ENCODE measurements around the gene PDCD2L. TPM values are rescaled to one million over a fixed set of nuclear protein-coding genes. Genes with fewer than 3 reads are reported as not detected.
"Not testable (repeated sequence)": the region's sequence is repeated elsewhere in the genome, so short reads cannot be mapped to it uniquely, and the experiment has no call there.

The PDCD2L gene
- total RNA-seq, 1 experiment from 2014 or later: 31.5 TPM

- CTCF ChIA-PET: no interaction called here
- H3K4me2 ChIP-seq (ENCODE audit: low read length): no peak overlapping the region
- BruUV-seq (replicated peaks): no TSS peak
- no peak for TF ChIP-seq CTCF (conservative IDR thresholded peaks at IDR 0.05; ENCODE audit: low read depth, low read length)
- TF ChIP-seq EZH2phosphoT487 (IDR thresholded peaks at IDR 0.05; ENCODE audit: borderline replicate concordance, low read length): no peak
- TF ChIP-seq EZH2 (IDR thresholded peaks at IDR 0.05; ENCODE audit: low read length, unreplicated experiment): no peak
- peaks cover 73% of the 10 kb centered on the region for H3K36me3 ChIP-seq (ENCODE audit: low read depth, low read length)
- POLR2A ChIA-PET (ENCODE audit: unreplicated experiment): no interaction called here
- DNase-seq: no peak
- H3K4me3 ChIP-seq (ENCODE audit: low read length): no peak overlapping the region
- no peaks in the 10 kb centered on the region for H3K27me3 ChIP-seq (ENCODE audit: low read length)
- no peaks in the 10 kb centered on the region for H3K4me1 ChIP-seq (ENCODE audit: insufficient read depth, low read length)
- no peak overlapping the region for H3K27ac ChIP-seq (ENCODE audit: low read length)
- H3K79me2 ChIP-seq (ENCODE audit: low read length): 0 out of 2 replicates have a peak, but pooled peaks cover 3% of the 10 kb centered on the region
- no peak overlapping the region for H3K9ac ChIP-seq (ENCODE audit: low read length)
- intact Hi-C loops (cut with micrococcal nuclease): no loop called here
- H4K20me1 ChIP-seq (ENCODE audit: low read length): no peaks in the 10 kb centered on the region
- no peak for ATAC-seq
- H3K9me3 ChIP-seq (ENCODE audit: low read length): no peaks in the 10 kb centered on the region
- H3K9me2 ChIP-seq (replicated peaks; ENCODE audit: low read length): no peaks in the 10 kb centered on the region
- H3F3A ChIP-seq (ENCODE audit: low read length, unreplicated experiment): no peaks in the 10 kb centered on the region
- no peak overlapping the region for H2AFZ ChIP-seq (ENCODE audit: low read length)
Observed at GRCh38 chr19:34387446-34387810, 16.8 kb upstream of the PDCD2L start.

DNA sequence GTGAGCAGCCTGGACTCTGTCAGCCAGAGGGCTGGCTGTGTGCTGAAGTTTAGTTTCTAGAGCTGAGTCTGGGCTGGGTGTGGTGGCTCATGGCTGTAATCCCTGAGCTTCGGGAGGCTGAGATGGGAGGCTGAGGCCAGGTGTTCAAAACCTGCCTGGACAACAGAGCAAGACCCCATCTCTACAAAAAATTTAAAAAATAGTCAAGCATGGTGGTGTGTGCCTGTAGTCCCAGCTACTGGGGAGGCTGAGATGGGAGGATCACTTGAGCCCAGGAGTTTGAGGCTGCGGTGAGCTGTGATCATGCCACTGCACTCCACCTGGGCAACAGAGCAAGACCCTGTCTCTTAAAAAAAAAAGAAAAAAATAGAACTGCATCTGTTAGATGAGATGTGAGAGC is 15.5 kb upstream of the PDCD2L start:
- H3K9me3 ChIP-seq (ENCODE audit: low read length); intact Hi-C loops (cut with micrococcal nuclease); ATAC-seq; H2AFZ ChIP-seq (ENCODE audit: low read length); H3K27ac ChIP-seq (ENCODE audit: low read length); H4K20me1 ChIP-seq (ENCODE audit: low read length); H3K79me2 ChIP-seq (ENCODE audit: low read length); DNase-seq; H3K9me2 ChIP-seq (replicated peaks; ENCODE audit: low read length); H3K9ac ChIP-seq (ENCODE audit: low read length); H3K4me2 ChIP-seq (ENCODE audit: low read length); POLR2A ChIA-PET (ENCODE audit: unreplicated experiment); H3K4me3 ChIP-seq (ENCODE audit: low read length); H3F3A ChIP-seq (ENCODE audit: low read length, unreplicated experiment); CTCF ChIA-PET; H3K4me1 ChIP-seq (ENCODE audit: insufficient read depth, low read length); H3K27me3 ChIP-seq (ENCODE audit: low read length); BruUV-seq (replicated peaks): not testable (repeated sequence)
- peaks cover 66% of the 10 kb centered on the region for H3K36me3 ChIP-seq (ENCODE audit: low read depth, low read length)

- Histone ChIP-seq H3K4me3 (ENCODE audit: low read length) (no peak overlapping the region), H3K9me2 (replicated peaks; ENCODE audit: low read length) (no peaks in the 10 kb centered on the region), H3K4me2 (ENCODE audit: low read length) (no peak overlapping the region), H4K20me1 (ENCODE audit: low read length) (no peaks in the 10 kb centered on the region), H3K36me3 (ENCODE audit: low read depth, low read length) (peaks cover 57% of the 10 kb centered on the region), H3K79me2 (ENCODE audit: low read length) (0 out of 2 replicates have a peak, but pooled peaks cover 3% of the 10 kb centered on the region), H3K9ac (ENCODE audit: low read length) (no peak overlapping the region), H3K4me1 (ENCODE audit: insufficient read depth, low read length) (no peaks in the 10 kb centered on the region), H3F3A (ENCODE audit: low read length, unreplicated experiment) (no peaks in the 10 kb centered on the region), H2AFZ (ENCODE audit: low read length) (no peak overlapping the region), H3K27me3 (ENCODE audit: low read length) (no peaks in the 10 kb centered on the region), H3K27ac (ENCODE audit: low read length) (no peak overlapping the region), H3K9me3 (ENCODE audit: low read length) (no peaks in the 10 kb centered on the region)
- BruUV-seq (replicated peaks): no TSS peak
- TF ChIP-seq EZH2 (IDR thresholded peaks at IDR 0.05; ENCODE audit: low read length, unreplicated experiment): no peak
- TF ChIP-seq EZH2phosphoT487 (IDR thresholded peaks at IDR 0.05; ENCODE audit: borderline replicate concordance, low read length): no peak
- no peak for TF ChIP-seq CTCF (conservative IDR thresholded peaks at IDR 0.05; ENCODE audit: low read depth, low read length)
- DNase-seq (no peak), ATAC-seq (no peak)
- POLR2A ChIA-PET (ENCODE audit: unreplicated experiment): no interaction called here
- CTCF ChIA-PET: no interaction called here
- intact Hi-C loops (cut with micrococcal nuclease): no loop called here
Observed at GRCh38 chr19:34391813-34392212, 12.4 kb upstream of the PDCD2L start.

Measured in PC-3 (cell line).